MV-4-11 (cell line): Measurements from ENCODE around the gene PPP1R15B.
A peak's percentile ranks its signal among the peaks of the same experiment; 100 is the strongest.

ENCODE experiments used
- DNase-seq: peaks from one replicate; lab custom pipeline; 2025; lab: John Stamatoyannopoulos, UW

PPP1R15B gene

DNA sequence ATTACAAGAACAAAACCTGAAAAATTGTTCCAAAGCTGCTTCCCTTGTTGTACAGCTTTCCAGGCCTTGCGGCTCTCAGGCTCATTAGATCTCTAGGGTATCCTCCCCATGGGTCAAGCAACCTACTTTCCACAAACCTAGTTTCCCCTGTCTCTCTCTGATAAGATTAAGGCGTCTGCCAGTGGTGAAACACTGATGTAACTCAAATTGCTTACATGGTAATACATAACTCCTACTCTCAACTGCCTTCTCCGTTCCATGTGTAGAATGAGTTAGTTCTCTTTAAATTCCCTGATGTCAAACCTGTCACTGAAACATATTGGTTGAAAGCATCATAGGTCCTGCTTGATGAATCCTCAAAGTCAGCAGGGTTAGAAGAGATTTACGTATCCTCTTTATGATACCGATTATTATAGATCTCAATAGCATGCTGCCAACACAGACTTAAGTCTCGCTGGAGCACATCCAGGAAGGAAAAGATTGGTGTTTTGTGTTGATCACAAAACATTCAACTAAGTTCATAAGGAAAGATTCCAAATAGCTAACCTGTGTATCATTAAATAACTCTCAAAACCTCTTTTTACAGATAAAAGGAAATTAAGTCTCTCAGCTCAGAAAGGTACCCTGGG, 10.6 kb downstream of the PPP1R15B start:
- no peak for DNase-seq

DNA sequence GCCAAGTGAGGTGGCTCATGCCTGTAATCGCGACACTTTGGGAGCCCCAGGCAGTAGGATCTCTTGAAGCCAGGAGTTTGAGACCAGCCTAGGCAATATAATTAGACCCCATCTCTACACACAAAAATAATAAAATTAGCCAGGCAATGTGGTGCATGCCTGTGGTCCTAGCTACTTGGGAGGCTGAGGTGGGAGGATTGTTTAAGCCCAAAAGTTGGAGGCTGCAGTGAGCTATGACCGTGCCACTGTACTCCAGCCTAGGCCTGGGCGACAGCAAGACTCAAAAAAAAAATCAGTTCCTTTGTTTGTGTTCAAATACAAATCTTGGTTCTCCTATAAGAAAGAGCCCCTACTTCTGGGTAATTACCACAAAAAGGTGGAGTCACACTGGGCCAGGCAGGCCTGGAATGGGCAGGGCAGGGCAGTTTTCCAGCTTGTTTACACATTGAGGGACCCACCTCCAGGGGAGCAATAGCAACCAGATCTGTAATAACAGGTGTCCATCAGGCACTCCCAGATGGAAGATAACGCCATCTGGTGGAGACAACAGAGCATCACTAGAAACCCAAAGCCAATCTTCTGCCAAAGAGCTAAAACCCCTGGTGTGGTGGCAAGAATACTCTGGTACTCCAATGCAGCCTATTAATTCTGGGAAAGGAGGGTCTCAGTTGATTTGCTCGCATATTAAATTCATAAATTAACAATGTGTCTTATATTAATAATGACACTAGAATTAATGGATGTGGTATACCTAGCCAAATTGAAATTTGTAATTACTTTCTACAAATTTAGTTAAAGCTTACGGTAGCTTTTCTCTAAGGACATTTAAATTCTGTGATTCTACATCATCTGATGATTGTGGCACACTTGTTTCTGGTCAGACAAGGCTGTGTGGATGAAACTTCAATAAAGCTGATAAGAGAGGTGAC, 13.2 kb downstream of the PPP1R15B start:
- peak; percentile 57 for DNase-seq

DNA sequence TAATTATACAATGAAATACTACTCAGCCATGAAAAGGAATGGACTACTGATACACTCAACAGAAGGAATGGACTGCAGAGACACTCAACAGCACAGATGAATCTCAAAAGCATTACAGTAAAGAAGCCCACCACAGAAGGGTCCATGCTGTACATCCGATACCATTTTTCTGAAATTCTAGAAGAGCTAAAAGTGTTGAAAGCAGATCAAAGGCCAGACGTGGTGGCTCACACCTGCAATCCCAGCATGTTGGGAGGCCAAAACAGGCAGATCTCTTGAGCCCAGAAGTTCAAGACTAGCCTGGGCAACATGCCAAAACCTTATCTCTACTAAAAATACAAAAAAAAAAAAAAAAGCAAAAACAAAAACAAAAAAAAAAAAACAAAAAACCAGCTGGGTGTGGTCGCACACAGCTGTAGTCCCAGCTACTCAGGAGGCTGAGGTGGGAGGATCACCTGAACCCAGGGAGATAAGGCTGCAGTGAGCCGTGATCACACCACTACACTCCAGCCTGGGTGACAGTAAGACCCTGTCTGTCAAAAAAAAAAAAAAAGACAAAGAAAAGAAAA, 15.5 kb downstream of the PPP1R15B start:
- no peak for DNase-seq

DNA sequence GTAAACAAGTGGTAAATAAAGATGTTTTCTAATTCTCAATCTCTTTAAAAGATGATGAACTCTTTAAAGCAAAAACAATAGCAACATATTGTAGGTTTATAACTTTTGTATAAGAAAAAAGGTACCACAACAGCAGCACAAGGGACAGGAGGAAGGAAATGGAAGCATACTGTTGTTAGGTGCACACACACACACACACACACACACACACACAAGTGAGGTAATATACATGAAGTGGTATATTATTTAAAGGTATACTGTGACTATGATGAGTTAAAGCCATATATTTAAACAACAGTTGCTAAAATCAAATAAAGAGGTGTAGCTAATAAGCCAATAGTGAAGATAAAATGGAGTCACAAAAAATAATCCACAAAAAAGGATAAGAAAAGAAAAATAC, 20.0 kb downstream of the PPP1R15B start:
- DNase-seq: no peak

DNA sequence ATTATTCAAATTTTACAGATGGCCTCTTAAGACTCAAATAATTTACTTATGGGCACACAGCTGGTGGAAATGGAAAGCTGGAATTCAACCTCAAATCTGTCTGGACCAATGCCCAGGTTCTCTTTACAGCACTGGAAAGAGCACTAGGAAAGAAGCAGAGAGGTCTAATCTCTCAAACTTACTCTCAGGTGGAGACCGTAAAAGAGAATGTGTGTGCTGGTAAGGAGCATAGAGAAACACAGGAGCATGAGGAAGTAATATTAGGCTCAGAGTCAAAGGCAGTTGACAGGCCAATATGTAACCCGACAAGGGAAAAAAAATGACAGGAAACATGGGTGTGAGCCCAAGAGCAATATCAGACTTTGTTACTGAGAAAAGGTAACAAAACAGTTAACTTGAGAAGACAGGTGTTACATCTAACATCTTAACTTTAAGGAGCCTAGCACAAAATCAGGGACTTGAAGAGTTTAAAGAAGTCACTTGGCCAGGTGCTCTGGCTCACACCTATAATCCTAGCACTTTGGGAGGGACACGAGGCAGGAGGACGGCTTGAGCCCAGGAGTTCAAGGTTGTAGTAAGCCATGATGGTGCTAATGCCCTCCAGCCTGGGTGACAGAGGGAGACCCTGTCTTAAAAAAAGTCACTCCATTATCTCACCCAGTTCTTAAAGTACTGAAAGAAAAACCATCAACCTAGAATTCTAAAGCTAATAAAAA, 20.7 kb downstream of the PPP1R15B start:
- DNase-seq: no peak

DNA sequence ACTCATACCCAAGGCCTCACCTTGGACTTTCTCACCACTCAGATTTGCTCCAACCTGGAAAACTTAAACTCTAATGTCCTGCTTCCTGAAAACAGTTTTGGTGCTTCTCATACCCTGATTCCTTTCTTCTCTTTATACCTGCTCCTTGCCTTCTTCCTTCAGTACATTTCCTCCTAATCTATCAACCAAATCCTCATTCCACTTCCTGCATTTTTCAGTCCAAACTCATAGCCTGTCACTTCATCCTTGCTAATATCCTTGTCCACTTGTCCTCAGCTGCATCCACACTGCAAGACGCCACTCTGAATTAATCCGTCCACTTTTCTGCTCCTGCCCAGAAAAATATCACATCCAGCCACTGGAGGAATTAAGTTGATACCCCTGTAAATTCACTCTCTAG, 25.9 kb downstream of the PPP1R15B start:
- DNase-seq: no peak

GRCh38 chr1:204384636-204385352, 26.8 kb downstream of the PPP1R15B start:
- DNase-seq: no peak

GRCh38 chr1:204383163-204383904, 28.3 kb downstream of the PPP1R15B start:
- no peak for DNase-seq

GRCh38 chr1:204382714-204383083, 28.9 kb downstream of the PPP1R15B start:
- DNase-seq: no peak

GRCh38 chr1:204380293-204380831, 31.3 kb downstream of the PPP1R15B start:
- DNase-seq: no peak

DNA sequence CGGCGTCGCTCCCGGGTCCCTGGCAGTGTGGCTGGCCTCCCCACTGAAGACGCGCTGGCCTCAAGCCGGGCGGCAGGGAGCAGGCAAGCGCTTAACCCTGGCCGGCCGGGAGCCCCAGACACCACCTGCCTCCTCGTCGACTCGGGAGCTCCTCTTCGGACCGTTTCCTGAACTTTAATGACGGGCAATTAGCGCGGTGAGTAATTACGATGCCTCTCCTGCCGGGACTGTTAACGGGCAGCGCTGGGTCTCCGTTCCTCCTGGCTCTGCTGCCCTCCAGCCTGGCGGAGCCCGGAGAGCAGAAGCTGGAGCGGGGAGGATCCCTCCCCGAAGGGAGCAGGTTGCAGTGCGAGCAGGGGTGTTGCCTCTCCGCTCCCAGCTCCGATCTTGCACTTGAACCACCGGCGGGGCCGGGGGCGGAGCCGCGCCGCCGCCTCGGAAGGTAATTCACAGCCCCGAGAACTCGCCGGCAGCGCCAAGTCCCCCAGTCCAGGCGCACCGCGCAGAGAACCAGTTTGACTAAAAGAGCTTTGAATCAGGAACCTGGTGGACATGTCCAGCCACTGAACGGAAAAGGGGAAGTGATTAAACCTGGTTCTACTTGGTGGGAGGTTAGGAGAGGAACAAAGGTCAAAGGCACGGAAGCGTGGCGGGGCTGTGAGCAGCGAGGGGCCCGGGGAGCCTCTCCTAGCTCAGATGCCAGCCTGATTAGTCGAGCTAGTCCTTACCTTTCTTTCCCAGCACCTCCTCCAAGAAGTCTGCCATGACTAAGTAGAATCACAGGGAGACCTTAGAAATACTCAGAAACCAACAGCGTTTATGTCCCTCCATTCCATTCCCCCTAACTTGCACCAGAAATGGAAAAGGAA, 33.6 kb downstream of the PPP1R15B start:
- DNase-seq: peak; percentile 54

DNA sequence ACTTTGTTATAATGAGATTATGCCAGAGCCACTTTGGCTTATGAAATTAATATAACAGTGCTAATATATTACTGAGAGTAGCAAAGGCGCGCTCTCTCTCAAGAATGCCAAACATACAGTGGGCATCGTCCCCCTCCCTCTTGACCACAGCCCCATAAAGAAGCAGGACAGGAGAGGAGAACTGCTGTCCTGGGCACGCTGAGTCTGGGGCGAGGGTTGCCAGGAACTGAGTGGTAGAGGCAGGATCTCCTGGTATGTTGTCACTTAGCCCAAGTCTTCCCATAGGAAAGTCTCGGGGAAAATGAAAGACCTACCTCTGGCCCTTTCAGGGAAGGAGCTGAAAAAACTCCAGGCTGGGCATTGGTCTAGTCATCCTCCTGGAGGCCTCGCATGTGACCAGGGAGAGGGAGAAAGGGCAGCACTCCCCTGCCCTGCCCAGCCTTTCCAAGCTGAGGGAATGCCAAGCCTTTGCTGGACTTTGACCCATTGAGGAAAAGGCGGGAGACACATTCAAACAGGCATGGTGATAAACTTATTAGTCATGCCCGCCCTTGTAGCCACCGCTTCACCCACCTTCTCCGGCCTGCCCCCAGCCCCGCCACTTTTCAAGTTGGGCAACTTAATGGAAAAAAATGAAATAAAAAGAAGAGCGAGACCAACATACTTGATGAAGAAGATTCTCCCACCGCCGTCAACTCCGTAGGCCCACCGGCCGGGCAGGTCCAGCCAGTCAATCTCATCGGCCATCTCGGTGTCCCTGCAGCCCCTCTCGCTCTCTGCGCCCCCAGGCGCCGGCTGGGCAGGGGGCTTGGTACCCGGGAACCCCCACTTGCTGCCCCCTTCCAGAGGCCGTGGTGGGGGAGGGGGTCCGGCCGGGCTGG, 34.5 kb downstream of the PPP1R15B start:
- no peak for DNase-seq

DNA sequence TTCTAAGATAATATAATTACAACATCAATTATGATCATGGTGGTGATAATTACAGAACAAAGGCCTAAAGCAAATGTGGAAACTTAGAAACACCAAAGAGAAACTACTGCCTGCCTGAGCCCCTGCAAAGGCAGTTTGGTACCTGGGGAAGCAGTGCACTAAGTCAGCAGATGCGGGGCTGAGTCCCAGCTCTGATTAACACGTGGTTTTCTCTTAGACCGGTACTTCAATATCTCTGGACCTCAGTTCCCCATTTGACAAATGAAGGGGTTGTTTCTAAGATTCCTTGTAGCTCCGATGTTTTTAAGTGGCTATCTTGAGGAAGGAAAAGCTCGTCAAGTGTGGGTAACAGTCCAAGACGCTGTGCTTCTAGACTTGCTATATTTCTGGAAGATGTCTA, 35.2 kb downstream of the PPP1R15B start:
- DNase-seq: no peak

GRCh38 chr1:204373911-204374310, 37.7 kb downstream of the PPP1R15B start:
- no peak for DNase-seq

DNA sequence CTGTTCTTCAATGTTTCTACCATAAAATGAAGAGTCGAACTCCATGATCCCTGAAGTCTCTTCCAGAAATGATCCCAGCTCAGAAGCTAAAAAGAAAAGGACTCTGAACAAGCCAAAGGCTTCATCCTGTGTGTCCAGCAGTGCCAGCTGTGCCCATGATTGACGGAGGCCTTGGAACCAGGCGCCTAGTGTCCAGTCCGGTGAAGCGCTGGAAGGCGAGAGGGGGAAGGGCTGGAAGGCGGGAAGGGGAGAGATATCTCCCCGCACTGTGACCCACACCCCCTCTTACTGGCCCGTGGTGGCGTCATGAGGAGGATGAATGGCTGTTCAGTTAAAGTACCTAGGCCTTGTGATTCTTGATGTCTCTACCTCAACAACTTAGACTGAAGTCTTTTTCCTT, 41.4 kb downstream of the PPP1R15B start:
- no peak for DNase-seq

- no peak for DNase-seq
Measured at GRCh38 chr1:204368996-204369726, 42.5 kb downstream of the PPP1R15B start.

- no peak for DNase-seq
Measured at GRCh38 chr1:204367956-204368355, 43.7 kb downstream of the PPP1R15B start.

DNA sequence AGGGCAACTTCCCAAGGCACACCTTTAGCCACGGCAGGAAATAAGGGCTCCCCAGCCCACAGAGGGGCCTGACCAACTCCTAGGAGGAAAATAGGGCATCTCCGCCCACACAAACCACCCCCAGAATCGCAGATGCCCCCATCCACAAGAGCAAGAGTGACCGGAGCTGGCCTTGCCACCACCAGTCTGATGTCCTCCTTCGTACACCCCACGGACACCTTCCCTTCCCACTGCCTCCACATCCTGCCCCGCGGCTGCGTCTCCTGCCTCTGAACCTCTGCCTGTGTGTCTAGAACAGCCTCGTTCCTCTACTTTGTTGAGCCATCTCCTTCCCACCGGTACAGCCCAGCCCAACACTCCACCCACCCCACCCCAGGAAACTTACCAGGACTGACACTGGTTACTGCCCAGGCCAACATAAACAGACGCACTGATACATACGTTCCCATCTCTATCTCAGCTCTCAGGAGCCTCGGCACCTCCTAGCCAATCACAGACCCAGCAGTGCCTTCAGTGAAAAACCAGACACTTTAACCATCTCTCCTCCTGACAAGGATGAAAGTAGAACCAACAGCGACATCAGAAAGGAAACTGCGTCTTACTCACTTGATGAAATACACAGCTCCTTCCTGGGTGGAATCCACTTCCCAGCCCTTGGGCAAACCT, 44.3 kb downstream of the PPP1R15B start:
- DNase-seq: no peak
